Neural cell (in vitro differentiated cells): ENCODE measurements around the gene XPNPEP3. TPM values are rescaled to one million over a fixed set of nuclear protein-coding genes. Genes with fewer than 3 reads are reported as not detected.

Experiments
- H2AFZ ChIP-seq: fragments of 200-600, 300-800 bp; sonication (generic), shearing (Covaris generic); 2 replicates; pipeline ENCODE4 v1.6.0; 2014; ENCODE audit warnings: low read depth, mild to moderate bottlenecking, antibody characterized with exemption, low read length, moderate library complexity
- H3F3A ChIP-seq: fragments of 200-600 bp; shearing (Covaris generic); 2 replicates; pipeline ENCODE4 v1.6.1; 2016; ENCODE audit warnings: mild to moderate bottlenecking, moderate library complexity, mixed read lengths, antibody characterized with exemption, low read length; ENCODE audit not compliant: insufficient read depth, poor library complexity, severe bottlenecking
- H3K27ac ChIP-seq: fragments of 200-600, 300-800 bp; sonication (generic), shearing (Covaris generic); 2 replicates; pipeline ENCODE4 v1.5.1; 2014; ENCODE audit warnings: mild to moderate bottlenecking, low read length, moderate library complexity
- H3K27me3 ChIP-seq: fragments of 300-800, 200-600 bp; sonication (generic), shearing (Covaris generic); 2 replicates; pipeline ENCODE4 v1.6.0; 2014; ENCODE audit warnings: mild to moderate bottlenecking, low read depth, low read length, moderate library complexity; ENCODE audit not compliant: insufficient read depth
- H3K36me3 ChIP-seq: fragments of 300-800, 200-600 bp; sonication (generic), shearing (Covaris generic); 2 replicates; pipeline ENCODE4 v1.5.1; 2014; ENCODE audit warnings: mild to moderate bottlenecking, antibody characterized with exemption, low read length, moderate library complexity; ENCODE audit not compliant: insufficient read depth
- H3K4me2 ChIP-seq: fragments of 300-800, 200-600 bp; sonication (generic), shearing (Covaris generic); 2 replicates; pipeline ENCODE4 v1.6.0; 2014; ENCODE audit warnings: mild to moderate bottlenecking, low read length
- H3K4me3 ChIP-seq: fragments of 300-800, 200-600 bp; sonication (generic), shearing (Covaris generic); 2 replicates; pipeline ENCODE4 v1.5.1; 2014; ENCODE audit warnings: mild to moderate bottlenecking, low read length, moderate library complexity
- H3K79me2 ChIP-seq: fragments of 200-600 bp; shearing (Covaris generic); replicated peaks from 2 replicates; pipeline ENCODE4 v1.6.0; 2014; ENCODE audit warnings: mild to moderate bottlenecking, low read length, moderate library complexity; ENCODE audit not compliant: insufficient read depth
- H3K9ac ChIP-seq: fragments of 300-800, 200-600 bp; sonication (generic), shearing (Covaris generic); 2 replicates; pipeline ENCODE4 v1.6.1; 2016; ENCODE audit warnings: mild to moderate bottlenecking, low read length, mixed read lengths
- H3K9me2 ChIP-seq: fragments of 200-600 bp; shearing (Covaris generic); 2 replicates; pipeline ENCODE4 v1.6.1; 2016; ENCODE audit warnings: mild to moderate bottlenecking, low read length, mixed read lengths; ENCODE audit not compliant: insufficient read depth
- H3K9me3 ChIP-seq: fragments of 200-600, 300-800 bp; sonication (generic), shearing (Covaris generic); 2 replicates; pipeline ENCODE4 v1.6.1; 2016; ENCODE audit warnings: mild to moderate bottlenecking, mixed run types, low read length, moderate library complexity, mixed read lengths
- H4K20me1 ChIP-seq: fragments of 200-600 bp; shearing (Covaris generic); 2 replicates; pipeline ENCODE4 v1.6.1; 2016; ENCODE audit warnings: mild to moderate bottlenecking, mixed run types; ENCODE audit not compliant: insufficient read depth
- EP300 ChIP-seq: fragments of 450-650 bp; conservative IDR thresholded peaks from 2 replicates; pipeline ENCODE4 v1.6.1; 2014; ENCODE audit warnings: antibody characterized with exemption, mild to moderate bottlenecking, moderate library complexity; ENCODE audit not compliant: poor library complexity, severe bottlenecking
- EZH2 ChIP-seq: fragments of 200-600, 300-800 bp; shearing (Covaris generic), sonication (generic); IDR thresholded peaks from 2 replicates; pipeline ENCODE4 v1.6.1; 2014; ENCODE audit warnings: antibody characterized with exemption, low read length, borderline replicate concordance, mild to moderate bottlenecking; ENCODE audit not compliant: insufficient read depth, poor library complexity, severe bottlenecking
- MXI1 ChIP-seq: fragments of 450-650 bp; conservative IDR thresholded peaks from 2 replicates; pipeline ENCODE4 v1.6.1; 2014; ENCODE audit warnings: antibody characterized with exemption, mild to moderate bottlenecking; ENCODE audit not compliant: poor library complexity, severe bottlenecking
- POLR2AphosphoS5 ChIP-seq: IDR thresholded peaks from 2 replicates; pipeline ENCODE4 v1.6.1; 2012
- RAD21 ChIP-seq: fragments of 450-650 bp; conservative IDR thresholded peaks from 2 replicates; pipeline ENCODE4 v1.6.1; 2014; ENCODE audit warnings: antibody characterized with exemption, mild to moderate bottlenecking, moderate library complexity
- SMC3 ChIP-seq: fragments of 450-650 bp; conservative IDR thresholded peaks from 2 replicates; pipeline ENCODE4 v1.6.1; 2014; ENCODE audit warnings: antibody characterized with exemption, mild to moderate bottlenecking, moderate library complexity; ENCODE audit not compliant: poor library complexity
- TAF1 ChIP-seq: IDR thresholded peaks from 2 replicates; pipeline ENCODE4 v1.6.1; 2012; ENCODE audit warnings: low read depth
- polyA plus RNA-seq: library from polyadenylated mRNA; depleted of rRNA; stranded (reverse); fragments of >200 nt; gene quantifications from 2 replicates; pipeline ENCODE4 v1.2.3, GENCODE V29; 2014
- TF ChIP-seq, protein P1 (sequence below): IDR thresholded peaks from 2 replicates; pipeline ENCODE4 v1.6.1; 2012; ENCODE audit warnings: borderline replicate concordance
- TF ChIP-seq, protein P2 (sequence below): fragments of 450-650 bp; IDR thresholded peaks from 2 replicates; pipeline ENCODE4 v1.5.1; 2014; ENCODE audit warnings: antibody characterized with exemption, mild to moderate bottlenecking, moderate library complexity; ENCODE audit not compliant: poor library complexity, severe bottlenecking

XPNPEP3 gene
- polyA plus RNA-seq, 1 donor from 2014 or later: 5.2 TPM

DNA sequence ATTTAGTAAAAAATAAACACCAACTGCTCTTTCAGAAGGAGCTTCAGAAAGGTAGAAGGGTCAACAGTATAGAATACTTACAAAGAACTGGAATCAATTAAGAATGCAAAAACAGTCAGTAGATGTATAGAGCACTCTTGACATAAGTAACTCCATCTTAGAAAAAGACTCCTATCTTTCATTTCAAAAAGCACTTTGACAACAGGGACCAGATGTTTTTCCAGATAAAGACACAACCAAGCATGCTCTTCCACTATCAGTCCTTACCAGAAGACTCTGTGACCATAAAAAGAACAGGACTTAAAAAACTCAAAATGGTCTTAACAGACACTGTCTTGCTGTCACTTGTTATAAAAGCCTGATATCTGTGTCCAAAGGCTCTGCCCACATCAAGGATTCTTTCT, 43.0 kb upstream of the XPNPEP3 start:
- Histone ChIP-seq H3K36me3 (no peaks in the 10 kb centered on the region), H3K27ac (no peak overlapping the region), H4K20me1 (no peaks in the 10 kb centered on the region), H3K27me3 (no peaks in the 10 kb centered on the region), H3K9me3 (no peaks in the 10 kb centered on the region), H3K79me2 (peaks cover 19% of the 10 kb centered on the region), H3F3A (no peaks in the 10 kb centered on the region), H3K9me2 (no peaks in the 10 kb centered on the region), H3K9ac (no peak overlapping the region), H2AFZ (no peak overlapping the region), H3K4me2 (no peak overlapping the region), H3K4me3 (no peak overlapping the region)
- TF ChIP-seq EZH2: no peak
- no peak for TF ChIP-seq POLR2AphosphoS5
- no peak for TF ChIP-seq SMC3
- TF ChIP-seq, protein P1, sequence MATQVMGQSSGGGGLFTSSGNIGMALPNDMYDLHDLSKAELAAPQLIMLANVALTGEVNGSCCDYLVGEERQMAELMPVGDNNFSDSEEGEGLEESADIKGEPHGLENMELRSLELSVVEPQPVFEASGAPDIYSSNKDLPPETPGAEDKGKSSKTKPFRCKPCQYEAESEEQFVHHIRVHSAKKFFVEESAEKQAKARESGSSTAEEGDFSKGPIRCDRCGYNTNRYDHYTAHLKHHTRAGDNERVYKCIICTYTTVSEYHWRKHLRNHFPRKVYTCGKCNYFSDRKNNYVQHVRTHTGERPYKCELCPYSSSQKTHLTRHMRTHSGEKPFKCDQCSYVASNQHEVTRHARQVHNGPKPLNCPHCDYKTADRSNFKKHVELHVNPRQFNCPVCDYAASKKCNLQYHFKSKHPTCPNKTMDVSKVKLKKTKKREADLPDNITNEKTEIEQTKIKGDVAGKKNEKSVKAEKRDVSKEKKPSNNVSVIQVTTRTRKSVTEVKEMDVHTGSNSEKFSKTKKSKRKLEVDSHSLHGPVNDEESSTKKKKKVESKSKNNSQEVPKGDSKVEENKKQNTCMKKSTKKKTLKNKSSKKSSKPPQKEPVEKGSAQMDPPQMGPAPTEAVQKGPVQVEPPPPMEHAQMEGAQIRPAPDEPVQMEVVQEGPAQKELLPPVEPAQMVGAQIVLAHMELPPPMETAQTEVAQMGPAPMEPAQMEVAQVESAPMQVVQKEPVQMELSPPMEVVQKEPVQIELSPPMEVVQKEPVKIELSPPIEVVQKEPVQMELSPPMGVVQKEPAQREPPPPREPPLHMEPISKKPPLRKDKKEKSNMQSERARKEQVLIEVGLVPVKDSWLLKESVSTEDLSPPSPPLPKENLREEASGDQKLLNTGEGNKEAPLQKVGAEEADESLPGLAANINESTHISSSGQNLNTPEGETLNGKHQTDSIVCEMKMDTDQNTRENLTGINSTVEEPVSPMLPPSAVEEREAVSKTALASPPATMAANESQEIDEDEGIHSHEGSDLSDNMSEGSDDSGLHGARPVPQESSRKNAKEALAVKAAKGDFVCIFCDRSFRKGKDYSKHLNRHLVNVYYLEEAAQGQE: no peak
- no peak for TF ChIP-seq MXI1
- TF ChIP-seq, protein P2, sequence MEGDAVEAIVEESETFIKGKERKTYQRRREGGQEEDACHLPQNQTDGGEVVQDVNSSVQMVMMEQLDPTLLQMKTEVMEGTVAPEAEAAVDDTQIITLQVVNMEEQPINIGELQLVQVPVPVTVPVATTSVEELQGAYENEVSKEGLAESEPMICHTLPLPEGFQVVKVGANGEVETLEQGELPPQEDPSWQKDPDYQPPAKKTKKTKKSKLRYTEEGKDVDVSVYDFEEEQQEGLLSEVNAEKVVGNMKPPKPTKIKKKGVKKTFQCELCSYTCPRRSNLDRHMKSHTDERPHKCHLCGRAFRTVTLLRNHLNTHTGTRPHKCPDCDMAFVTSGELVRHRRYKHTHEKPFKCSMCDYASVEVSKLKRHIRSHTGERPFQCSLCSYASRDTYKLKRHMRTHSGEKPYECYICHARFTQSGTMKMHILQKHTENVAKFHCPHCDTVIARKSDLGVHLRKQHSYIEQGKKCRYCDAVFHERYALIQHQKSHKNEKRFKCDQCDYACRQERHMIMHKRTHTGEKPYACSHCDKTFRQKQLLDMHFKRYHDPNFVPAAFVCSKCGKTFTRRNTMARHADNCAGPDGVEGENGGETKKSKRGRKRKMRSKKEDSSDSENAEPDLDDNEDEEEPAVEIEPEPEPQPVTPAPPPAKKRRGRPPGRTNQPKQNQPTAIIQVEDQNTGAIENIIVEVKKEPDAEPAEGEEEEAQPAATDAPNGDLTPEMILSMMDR: no peak
- TF ChIP-seq TAF1: no peak

DNA sequence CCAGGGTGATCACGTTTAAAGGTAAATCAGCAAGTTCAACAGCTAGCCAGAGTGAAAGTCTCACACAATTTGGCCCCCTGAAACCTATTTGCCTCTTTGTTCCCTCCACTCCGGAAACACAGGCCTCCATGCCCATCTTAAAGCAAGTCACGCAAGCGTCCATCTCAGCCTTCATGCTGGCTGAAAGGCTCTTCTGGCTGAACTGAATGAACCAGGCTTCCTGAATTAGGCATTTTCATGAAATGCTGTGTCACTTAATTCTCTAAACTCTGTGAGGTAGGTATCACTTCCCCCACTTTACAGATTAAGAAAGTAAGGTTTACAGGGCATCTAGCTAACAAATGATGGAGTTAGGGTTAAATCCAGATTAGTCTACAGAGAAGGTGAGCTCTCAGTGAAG, 39.2 kb upstream of the XPNPEP3 start:
- Histone ChIP-seq H3K27me3 (no peaks in the 10 kb centered on the region), H3K4me3 (peak overlapping the region; percentile 98), H2AFZ (no peak overlapping the region)

More for the DNA sequence above, 39.2 kb upstream of the XPNPEP3 start:
- no peak for TF ChIP-seq TAF1
- no peak for TF ChIP-seq EZH2
- TF ChIP-seq RAD21: no peak
- TF ChIP-seq, protein P2: no peak
- TF ChIP-seq POLR2AphosphoS5: no peak
- no peak for TF ChIP-seq SMC3
- TF ChIP-seq, protein P1: no peak
- TF ChIP-seq MXI1: no peak
- TF ChIP-seq EP300: no peak
- peak overlapping the region; percentile 58 for H3K4me2 ChIP-seq
- H3K79me2 ChIP-seq: peaks cover 19% of the 10 kb centered on the region
- no peaks in the 10 kb centered on the region for H3K9me3 ChIP-seq
- H3K9ac ChIP-seq: no peak overlapping the region
- H3K27ac ChIP-seq: no peak overlapping the region
- no peaks in the 10 kb centered on the region for H3K9me2 ChIP-seq
- H4K20me1 ChIP-seq: no peaks in the 10 kb centered on the region
- H3K36me3 ChIP-seq: no peaks in the 10 kb centered on the region
- H3F3A ChIP-seq: no peaks in the 10 kb centered on the region
